ENCODE results near the gene RSF1. TPM values are rescaled to one million over a fixed set of nuclear protein-coding genes. Genes with fewer than 3 reads are reported as not detected.
"Not testable (repeated sequence)": the region's sequence is repeated elsewhere in the genome, so short reads cannot be mapped to it uniquely, and the experiment has no call there.

RSF1 gene
- total and polyA plus RNA-seq, 2 experiments from 2014 or later: 47.9 to 48.8 TPM

DNA sequence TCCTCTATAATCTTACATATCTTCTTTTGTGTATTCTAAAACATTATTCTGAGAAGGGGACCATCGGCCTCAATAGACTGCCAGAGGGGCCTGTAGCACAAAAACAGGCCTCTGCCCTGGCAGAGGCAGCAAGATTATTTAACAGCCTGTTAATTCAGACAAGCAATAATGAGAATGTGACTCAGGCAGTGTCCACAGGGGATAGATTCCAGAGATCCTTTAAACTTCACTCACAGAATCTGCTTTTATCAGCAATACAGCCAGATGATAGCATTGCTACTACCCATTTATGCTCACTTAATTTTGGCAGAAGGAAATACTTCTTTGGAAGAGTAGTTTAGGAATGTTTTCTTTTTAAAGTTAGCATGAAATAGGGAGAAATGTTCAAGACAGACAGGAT is 45.3 kb upstream of the RSF1 start:
- no peaks in the 10 kb centered on the region for H3K36me3 ChIP-seq (replicated peaks; ENCODE audit: insufficient read depth, low read depth)
- WGBS (ENCODE audit: low lambda C conversion rate, missing lambda C conversion rate): 52% methylated on average over 1 of the region's 1 CpG
- H3K4me2 ChIP-seq: no peak overlapping the region

DNA sequence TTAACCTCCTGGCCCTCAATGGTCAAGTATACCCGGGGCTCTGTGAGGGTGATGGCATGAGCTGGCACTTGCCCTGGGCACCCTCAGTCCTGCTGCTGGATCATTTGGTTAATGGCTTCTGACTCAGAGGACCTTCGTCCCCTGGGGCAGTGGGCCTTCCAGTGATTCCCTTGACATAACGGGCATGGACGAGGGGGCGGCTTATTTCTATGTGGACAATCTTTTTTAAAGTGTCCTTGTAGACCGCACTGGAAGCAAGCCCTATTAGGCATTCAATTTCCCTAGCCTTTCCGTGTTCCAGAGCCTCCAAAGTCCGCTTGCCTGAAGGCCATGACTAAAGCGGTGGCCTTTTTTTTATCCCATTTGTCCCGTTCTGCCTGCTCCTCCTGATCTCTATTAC is 40.9 kb upstream of the RSF1 start:
- H3K9me2 ChIP-seq (replicated peaks; ENCODE audit: insufficient read depth); H4K20me1 ChIP-seq (ENCODE audit: insufficient read depth, poor library complexity, severe bottlenecking); DNase-seq (ENCODE audit: low spot score); H3K4me3 ChIP-seq; H3K36me3 ChIP-seq (replicated peaks; ENCODE audit: insufficient read depth, low read depth); H3K27ac ChIP-seq; H3K27me3 ChIP-seq; H3K9me3 ChIP-seq (ENCODE audit: low read depth); H3K79me2 ChIP-seq; H3K4me2 ChIP-seq; H3K4me1 ChIP-seq (ENCODE audit: insufficient read depth); H2AFZ ChIP-seq: not testable (repeated sequence)
- 93% methylated on average over 10 of the region's 10 CpGs for WGBS (ENCODE audit: low lambda C conversion rate, missing lambda C conversion rate)

More for the DNA sequence above, 45.3 kb upstream of the RSF1 start:
- Histone ChIP-seq H4K20me1 (ENCODE audit: insufficient read depth, poor library complexity, severe bottlenecking) (no peaks in the 10 kb centered on the region), H3K79me2 (no peaks in the 10 kb centered on the region), H3K9me2 (replicated peaks; ENCODE audit: insufficient read depth) (no peaks in the 10 kb centered on the region), H3K9me3 (ENCODE audit: low read depth) (no peaks in the 10 kb centered on the region), H2AFZ (no peak overlapping the region), H3K27me3 (no peaks in the 10 kb centered on the region), H3K27ac (no peak overlapping the region), H3K4me3 (no peak overlapping the region), H3K4me1 (ENCODE audit: insufficient read depth) (no peaks in the 10 kb centered on the region)
- TF ChIP-seq EZH2 (IDR thresholded peaks at IDR 0.05; ENCODE audit: borderline replicate concordance): no peak
- no peak for TF ChIP-seq EZH2phosphoT487 (IDR thresholded peaks at IDR 0.05; ENCODE audit: low read depth, severe bottlenecking, unreplicated experiment)
- TF ChIP-seq, protein P1, sequence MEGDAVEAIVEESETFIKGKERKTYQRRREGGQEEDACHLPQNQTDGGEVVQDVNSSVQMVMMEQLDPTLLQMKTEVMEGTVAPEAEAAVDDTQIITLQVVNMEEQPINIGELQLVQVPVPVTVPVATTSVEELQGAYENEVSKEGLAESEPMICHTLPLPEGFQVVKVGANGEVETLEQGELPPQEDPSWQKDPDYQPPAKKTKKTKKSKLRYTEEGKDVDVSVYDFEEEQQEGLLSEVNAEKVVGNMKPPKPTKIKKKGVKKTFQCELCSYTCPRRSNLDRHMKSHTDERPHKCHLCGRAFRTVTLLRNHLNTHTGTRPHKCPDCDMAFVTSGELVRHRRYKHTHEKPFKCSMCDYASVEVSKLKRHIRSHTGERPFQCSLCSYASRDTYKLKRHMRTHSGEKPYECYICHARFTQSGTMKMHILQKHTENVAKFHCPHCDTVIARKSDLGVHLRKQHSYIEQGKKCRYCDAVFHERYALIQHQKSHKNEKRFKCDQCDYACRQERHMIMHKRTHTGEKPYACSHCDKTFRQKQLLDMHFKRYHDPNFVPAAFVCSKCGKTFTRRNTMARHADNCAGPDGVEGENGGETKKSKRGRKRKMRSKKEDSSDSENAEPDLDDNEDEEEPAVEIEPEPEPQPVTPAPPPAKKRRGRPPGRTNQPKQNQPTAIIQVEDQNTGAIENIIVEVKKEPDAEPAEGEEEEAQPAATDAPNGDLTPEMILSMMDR (IDR thresholded peaks at IDR 0.05; ENCODE audit: poor library complexity): no peak
- DNase-seq (ENCODE audit: low spot score): no peak

DNA sequence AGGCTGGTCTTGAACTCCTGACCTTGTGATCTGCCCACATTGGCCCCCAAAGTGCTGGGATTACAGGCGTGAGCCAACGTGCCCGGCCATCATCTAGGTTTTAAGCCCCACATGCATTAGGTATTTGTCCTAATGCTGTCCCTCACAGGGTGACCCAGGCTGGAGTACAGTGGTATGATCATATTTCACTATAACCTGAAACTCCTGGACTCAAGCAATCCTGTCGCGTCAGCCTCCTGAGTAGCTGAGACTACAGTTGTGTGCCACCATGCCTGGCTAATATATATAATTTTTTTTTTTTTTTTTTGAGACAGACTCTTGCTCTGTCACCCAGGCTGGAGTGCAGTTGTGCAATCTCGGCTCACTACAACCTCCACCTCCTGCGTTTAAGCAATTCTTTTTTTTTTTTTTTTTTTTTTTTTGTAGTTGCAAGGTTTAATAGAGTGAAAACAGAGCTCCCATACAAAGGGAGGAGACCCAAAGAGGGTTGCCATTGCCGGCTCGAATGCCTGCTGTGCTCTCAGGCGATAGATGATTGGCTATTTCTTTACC is 37.5 kb upstream of the RSF1 start:
- not testable (repeated sequence) for H3K4me3 ChIP-seq; H3K27ac ChIP-seq; H3K4me1 ChIP-seq (ENCODE audit: insufficient read depth); H3K27me3 ChIP-seq; H3K79me2 ChIP-seq; H2AFZ ChIP-seq; DNase-seq (ENCODE audit: low spot score); H3K4me2 ChIP-seq; H4K20me1 ChIP-seq (ENCODE audit: insufficient read depth, poor library complexity, severe bottlenecking); H3K9me3 ChIP-seq (ENCODE audit: low read depth); H3K9me2 ChIP-seq (replicated peaks; ENCODE audit: insufficient read depth); H3K36me3 ChIP-seq (replicated peaks; ENCODE audit: insufficient read depth, low read depth)
- 88% methylated on average over 10 of the region's 10 CpGs for WGBS (ENCODE audit: low lambda C conversion rate, missing lambda C conversion rate)

DNA sequence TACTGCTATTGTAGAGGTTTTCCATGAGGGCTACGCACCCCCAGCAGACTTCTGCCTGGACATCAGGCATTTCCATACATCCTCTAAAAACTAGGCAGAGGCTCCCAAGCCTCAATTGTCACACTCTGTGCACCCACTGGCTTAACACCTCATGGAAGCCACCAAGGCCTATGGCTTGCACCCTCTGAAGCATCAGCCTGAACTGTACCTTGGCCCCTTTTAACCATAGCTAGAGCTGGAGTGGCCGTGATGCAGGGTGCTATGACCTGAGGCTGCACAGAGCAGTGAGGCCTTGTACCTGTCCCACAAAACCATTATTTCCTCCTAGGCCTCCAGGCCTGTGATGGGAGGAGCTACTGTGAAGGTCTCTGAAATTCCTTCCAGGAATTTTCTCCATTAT is 34.3 kb upstream of the RSF1 start:
- Histone ChIP-seq H3K36me3 (replicated peaks; ENCODE audit: insufficient read depth, low read depth) (no peaks in the 10 kb centered on the region), H3K4me1 (ENCODE audit: insufficient read depth) (no peaks in the 10 kb centered on the region), H4K20me1 (ENCODE audit: insufficient read depth, poor library complexity, severe bottlenecking) (no peaks in the 10 kb centered on the region), H3K79me2 (no peaks in the 10 kb centered on the region), H3K9me2 (replicated peaks; ENCODE audit: insufficient read depth) (no peaks in the 10 kb centered on the region), H3K9me3 (ENCODE audit: low read depth) (peaks cover 7% of the 10 kb centered on the region), H3K27me3 (no peaks in the 10 kb centered on the region), H3K4me3 (no peak overlapping the region), H3K4me2 (no peak overlapping the region), H2AFZ (no peak overlapping the region), H3K27ac (no peak overlapping the region)
- TF ChIP-seq, protein P1 (IDR thresholded peaks at IDR 0.05; ENCODE audit: poor library complexity): no peak
- no peak for TF ChIP-seq EZH2 (IDR thresholded peaks at IDR 0.05; ENCODE audit: borderline replicate concordance)
- TF ChIP-seq EZH2phosphoT487 (IDR thresholded peaks at IDR 0.05; ENCODE audit: low read depth, severe bottlenecking, unreplicated experiment): no peak
- no peak for DNase-seq (ENCODE audit: low spot score)
- 100% methylated on average over 2 of the region's 2 CpGs for WGBS (ENCODE audit: low lambda C conversion rate, missing lambda C conversion rate)
